MM.1S (cell line): Measurements from ENCODE around the gene CTNNA3.

Experiments
- DNase-seq: peaks from one replicate; pipeline ENCODE4 v3.0.0-alpha.2; 2015
- H2AFZ ChIP-seq: fragments of 300-600 bp; sonication (generic); 2 replicates; pipeline ENCODE4 v1.6.0; 2016; ENCODE audit warnings: antibody characterized with exemption, low read length
- H3F3A ChIP-seq: fragments of 300-600 bp; sonication (generic); 2 replicates; pipeline ENCODE4 v1.6.1; 2016; ENCODE audit warnings: mild to moderate bottlenecking, antibody characterized with exemption, low read length, moderate library complexity, mixed read lengths; ENCODE audit not compliant: insufficient read depth
- H3K27ac ChIP-seq: fragments of 300-600 bp; sonication (generic); 2 replicates; pipeline ENCODE4 v1.5.1; 2016; ENCODE audit warnings: mild to moderate bottlenecking, low read length
- H3K27me3 ChIP-seq: fragments of 300-600 bp; sonication (generic); replicated peaks from 2 replicates; pipeline ENCODE4 v1.6.0; 2016; ENCODE audit warnings: low read length; ENCODE audit not compliant: insufficient read depth
- H3K36me3 ChIP-seq: fragments of 300-600 bp; sonication (generic); replicated peaks from 2 replicates; pipeline ENCODE4 v1.6.1; 2016; ENCODE audit warnings: mild to moderate bottlenecking, low read length, mixed read lengths; ENCODE audit not compliant: insufficient read depth
- H3K4me1 ChIP-seq: fragments of 300-600 bp; sonication (generic); 2 replicates; pipeline ENCODE4 v1.6.1; 2016; ENCODE audit warnings: low read length, mixed read lengths
- H3K4me2 ChIP-seq: fragments of 300-600 bp; sonication (generic); 2 replicates; pipeline ENCODE4 v1.6.0; 2016; ENCODE audit warnings: low read depth, low read length
- H3K4me3 ChIP-seq: fragments of 300-600 bp; sonication (generic); 2 replicates; pipeline ENCODE4 v1.5.1; 2016; ENCODE audit warnings: low read length, mixed read lengths
- H3K79me2 ChIP-seq: fragments of 300-600 bp; sonication (generic); 2 replicates; pipeline ENCODE4 v1.6.1; 2016; ENCODE audit warnings: mixed run types, low read length, mixed read lengths
- H3K9ac ChIP-seq: fragments of 300-600 bp; sonication (generic); 2 replicates; pipeline ENCODE4 v1.6.1; 2016; ENCODE audit warnings: low read length, mixed read lengths
- H3K9me2 ChIP-seq: fragments of 300-600 bp; sonication (generic); replicated peaks from 2 replicates; pipeline ENCODE4 v1.6.1; 2016; ENCODE audit warnings: mild to moderate bottlenecking, low read length, mixed read lengths; ENCODE audit not compliant: insufficient read depth
- H3K9me3 ChIP-seq: fragments of 300-600 bp; sonication (generic); replicated peaks from 2 replicates; pipeline ENCODE4 v1.6.1; 2016; ENCODE audit warnings: mild to moderate bottlenecking, low read length, mixed read lengths; ENCODE audit not compliant: insufficient read depth
- H4K20me1 ChIP-seq: fragments of 300-600 bp; sonication (generic); 2 replicates; pipeline ENCODE4 v1.6.1; 2016; ENCODE audit warnings: mild to moderate bottlenecking, low read length, moderate library complexity, mixed read lengths; ENCODE audit not compliant: insufficient read depth
- CTCF ChIP-seq: fragments of 300-600 bp; sonication (generic); IDR thresholded peaks from 2 replicates; pipeline ENCODE4 v1.5.1; 2016; ENCODE audit warnings: antibody characterized with exemption, low read length, mixed read lengths
- EZH2 ChIP-seq: fragments of 300-600 bp; sonication (generic); optimal IDR thresholded peaks from 2 replicates; pipeline ENCODE3; 2017; ENCODE audit warnings: low read depth, mild to moderate bottlenecking, antibody characterized with exemption, low read length, mixed read lengths
- EZH2phosphoT487 ChIP-seq: fragments of 300-600 bp; sonication (generic); IDR thresholded peaks from 2 replicates; pipeline ENCODE4 v1.6.1; 2018; ENCODE audit warnings: antibody characterized with exemption, low read length

Gene CTNNA3

GRCh38 chr10:66678521-66678920 lies 1017.5 kb downstream of the CTNNA3 start:
- Histone ChIP-seq H3K36me3 (no peaks in the 10 kb centered on the region), H3K4me2 (no peak overlapping the region), H4K20me1 (no peaks in the 10 kb centered on the region), H3K27me3 (no peaks in the 10 kb centered on the region), H3K9me2 (no peaks in the 10 kb centered on the region), H3K4me3 (no peak overlapping the region), H3K79me2 (no peaks in the 10 kb centered on the region), H3K27ac (no peak overlapping the region), H2AFZ (no peak overlapping the region), H3K9me3 (no peaks in the 10 kb centered on the region), H3K9ac (no peak overlapping the region), H3F3A (no peaks in the 10 kb centered on the region), H3K4me1 (no peaks in the 10 kb centered on the region)
- TF ChIP-seq CTCF (no peak), EZH2phosphoT487 (no peak), EZH2 (no peak)
- no peak for DNase-seq

- Histone ChIP-seq H3K4me3 (no peak overlapping the region), H2AFZ (no peak overlapping the region), H3K9ac (no peak overlapping the region), H3F3A (no peaks in the 10 kb centered on the region), H3K4me2 (no peak overlapping the region), H3K4me1 (no peaks in the 10 kb centered on the region), H3K9me2 (no peaks in the 10 kb centered on the region), H3K9me3 (no peaks in the 10 kb centered on the region), H3K27me3 (no peaks in the 10 kb centered on the region), H3K79me2 (no peaks in the 10 kb centered on the region), H3K36me3 (no peaks in the 10 kb centered on the region), H3K27ac (no peak overlapping the region), H4K20me1 (no peaks in the 10 kb centered on the region)
- no peak for TF ChIP-seq EZH2
- no peak for TF ChIP-seq CTCF
- no peak for TF ChIP-seq EZH2phosphoT487
- DNase-seq, result no peak
These were observed 1022.9 kb downstream of the CTNNA3 start for GRCh38 chr10:66673071-66673470.

- Histone ChIP-seq H3K27me3 (no peaks in the 10 kb centered on the region), H3K4me2 (no peak overlapping the region), H3K36me3 (no peaks in the 10 kb centered on the region), H3K9ac (no peak overlapping the region), H3K4me1 (no peaks in the 10 kb centered on the region), H2AFZ (no peak overlapping the region), H3K9me3 (no peaks in the 10 kb centered on the region; the same call in 1 of the 2 replicates), H4K20me1 (no peaks in the 10 kb centered on the region), H3K4me3 (no peak overlapping the region), H3K9me2 (no peaks in the 10 kb centered on the region), H3K79me2 (no peaks in the 10 kb centered on the region), H3F3A (no peaks in the 10 kb centered on the region), H3K27ac (no peak overlapping the region)
- TF ChIP-seq CTCF (no peak), EZH2 (no peak), EZH2phosphoT487 (no peak)
- DNase-seq, result no peak
These were observed 1024.4 kb downstream of the CTNNA3 start for GRCh38 chr10:66671562-66671961.

GRCh38 chr10:66671064-66671463 lies 1024.9 kb downstream of the CTNNA3 start:
- TF ChIP-seq EZH2 (no peak), EZH2phosphoT487 (no peak), CTCF (no peak)
- Histone ChIP-seq H3K4me1 (no peaks in the 10 kb centered on the region), H3K4me3 (no peak overlapping the region), H3F3A (no peaks in the 10 kb centered on the region), H3K79me2 (no peaks in the 10 kb centered on the region), H4K20me1 (no peaks in the 10 kb centered on the region), H3K27ac (no peak overlapping the region), H3K4me2 (no peak overlapping the region), H3K27me3 (no peaks in the 10 kb centered on the region), H3K9ac (no peak overlapping the region), H3K9me3 (no peaks in the 10 kb centered on the region; the same call in 1 of the 2 replicates), H2AFZ (no peak overlapping the region), H3K9me2 (no peaks in the 10 kb centered on the region), H3K36me3 (no peaks in the 10 kb centered on the region)
- no peak for DNase-seq
